CD4-positive, alpha-beta T cell (primary cell): ENCODE data around the gene ZNHIT3. TPM values are rescaled to one million over a fixed set of nuclear protein-coding genes. Genes with fewer than 3 reads are reported as not detected.

ENCODE experiments used
- ATAC-seq: fragments of 200-7000 bp; cut with Tn5 transposase; one replicate; pipeline ENCODE4 v1.10.0; 2022; ENCODE audit warnings: mild to moderate bottlenecking; ENCODE audit not compliant: poor library complexity
- CTCF ChIA-PET: fragments of 350-600 bp; sonication (Branson Sonifier 250); formaldehyde crosslinking; loops from one replicate; lab custom pipeline; 2021; ENCODE audit warnings: antibody characterized with exemption, inconsistent platforms; lab: Charles Lee
- POLR2A ChIA-PET: fragments of 350-600 bp; sonication (Branson Sonifier 250); formaldehyde crosslinking; loops from one replicate; lab custom pipeline; 2021; ENCODE audit warnings: antibody characterized with exemption, inconsistent platforms; lab: Charles Lee
- DNase-seq, 14 experiments: peaks; one replicate each; pipeline ENCODE4 v3.0.0-alpha.2; 2013 to 2020; ENCODE audit warnings: mixed read lengths in 2 of 14
- H3K27ac ChIP-seq, 2 donors: one replicate each; pipeline versions ENCODE4 v1.5.1 to v1.7.0; 2013; ENCODE audit warnings: low read length in 2 of 2, low read depth in 1 of 2, mild to moderate bottlenecking in 1 of 2
- H3K27me3 ChIP-seq, 2 experiments: 1 replicate in 1 of 2; 2 replicates in 1 of 2; pipeline versions ENCODE4 v1.6.1 to v1.7.0; 2013; ENCODE audit warnings: low read length in 2 of 2, control low read depth in 1 of 2, mild to moderate bottlenecking in 1 of 2, moderate library complexity in 1 of 2; ENCODE audit not compliant: insufficient read depth in 2 of 2, control insufficient read depth in 1 of 2
- H3K36me3 ChIP-seq: one replicate; pipeline ENCODE4 v1.6.1; 2013; ENCODE audit warnings: low read length, control low read depth; ENCODE audit not compliant: insufficient read depth
- H3K4me1 ChIP-seq: one replicate; pipeline ENCODE4 v1.6.1; 2013; ENCODE audit warnings: low read length, control low read depth; ENCODE audit not compliant: insufficient read depth
- H3K4me3 ChIP-seq: one replicate; pipeline ENCODE4 v1.5.1; 2013; ENCODE audit warnings: mild to moderate bottlenecking, low read length, moderate library complexity
- H3K9me3 ChIP-seq, 2 experiments: 1 replicate in 1 of 2; 2 replicates in 1 of 2; pipeline versions ENCODE4 v1.6.1 to v1.7.0; 2013; ENCODE audit warnings: low read length in 2 of 2, mild to moderate bottlenecking in 2 of 2, control low read depth in 1 of 2, moderate library complexity in 1 of 2; ENCODE audit not compliant: control insufficient read depth in 1 of 2, insufficient read depth in 1 of 2
- H3K27ac Mint-ChIP-seq: one replicate; pipeline ENCODE4 v1.8.0; 2020; ENCODE audit warnings: mixed read lengths
- H3K27me3 Mint-ChIP-seq: one replicate; pipeline ENCODE4 v1.8.0; 2021; ENCODE audit warnings: mixed read lengths
- H3K36me3 Mint-ChIP-seq: one replicate; pipeline ENCODE4 v1.8.0; 2021; ENCODE audit warnings: low read depth, mixed read lengths
- H3K4me1 Mint-ChIP-seq: one replicate; pipeline ENCODE4 v1.8.0; 2021; ENCODE audit warnings: low read depth, mixed read lengths
- H3K4me3 Mint-ChIP-seq: one replicate; pipeline ENCODE4 v1.8.0; 2020; ENCODE audit warnings: mild to moderate bottlenecking, mixed read lengths
- H3K9me3 Mint-ChIP-seq: one replicate; pipeline ENCODE4 v1.8.0; 2020; ENCODE audit warnings: mixed read lengths
- intact Hi-C, 2 experiments: fragments of 100-400 bp; cut with DNase I in 1 of 2; cut with micrococcal nuclease in 1 of 2; formaldehyde crosslinking; loops; one replicate each; pipeline versions ENCODE4 v1.15.1 to v1.9.0; 2023 to 2025; cut with DNase I, micrococcal nuclease
- total RNA-seq, 174 experiments: library from RNA in 2 of 174; stranded (reverse) in 2 of 174; gene quantifications; one replicate each; pipeline ENCODE4 v1.2.3 and lab custom pipeline; 2021 to 2026
- TF ChIP-seq, protein P1 (sequence below): fragments of 200-600 bp; IDR thresholded peaks from one replicate; pipeline ENCODE4 v1.8.0; 2022; ENCODE audit warnings: antibody characterized with exemption, mild to moderate bottlenecking

The ZNHIT3 gene
- total RNA-seq, 2 experiments from 2014 or later, result 70.2 to 73.9 TPM

DNA sequence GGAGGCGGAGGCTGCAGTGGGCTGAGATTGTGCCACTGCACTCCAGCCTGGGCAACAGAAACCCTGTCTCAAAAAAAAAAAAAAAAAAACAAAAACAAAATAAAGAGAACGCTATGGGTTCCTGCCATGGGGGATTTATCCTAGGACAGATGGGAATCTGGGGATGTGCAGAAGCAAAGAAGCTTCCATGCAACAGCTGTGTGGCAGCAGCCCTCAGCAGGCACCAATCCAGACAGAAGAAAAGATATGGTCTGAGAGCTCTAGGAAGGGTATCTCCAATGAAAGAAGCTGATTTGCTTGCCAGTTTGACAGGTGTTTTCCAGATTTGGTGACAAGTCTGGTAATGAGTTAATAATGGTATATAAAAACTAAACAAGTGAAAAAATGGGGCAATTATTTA, 36.6 kb downstream of the ZNHIT3 start:
- Mint-ChIP-seq H3K27ac (no peak overlapping the region), H3K9me3 (no peaks in the 10 kb centered on the region), H3K4me1 (no peaks in the 10 kb centered on the region), H3K4me3 (no peak overlapping the region), H3K36me3 (peaks cover 61% of the 10 kb centered on the region), H3K27me3 (no peaks in the 10 kb centered on the region)
- no peak for ATAC-seq
- Histone ChIP-seq H3K36me3 (peaks cover 43% of the 10 kb centered on the region), H3K4me3 (no peak overlapping the region), H3K27ac (no peak overlapping the region), H3K27me3 (no peaks in the 10 kb centered on the region), H3K9me3 (no peaks in the 10 kb centered on the region), H3K4me1 (peaks cover 9% of the 10 kb centered on the region)
- POLR2A ChIA-PET, result no interaction called here
- TF ChIP-seq, protein P1, sequence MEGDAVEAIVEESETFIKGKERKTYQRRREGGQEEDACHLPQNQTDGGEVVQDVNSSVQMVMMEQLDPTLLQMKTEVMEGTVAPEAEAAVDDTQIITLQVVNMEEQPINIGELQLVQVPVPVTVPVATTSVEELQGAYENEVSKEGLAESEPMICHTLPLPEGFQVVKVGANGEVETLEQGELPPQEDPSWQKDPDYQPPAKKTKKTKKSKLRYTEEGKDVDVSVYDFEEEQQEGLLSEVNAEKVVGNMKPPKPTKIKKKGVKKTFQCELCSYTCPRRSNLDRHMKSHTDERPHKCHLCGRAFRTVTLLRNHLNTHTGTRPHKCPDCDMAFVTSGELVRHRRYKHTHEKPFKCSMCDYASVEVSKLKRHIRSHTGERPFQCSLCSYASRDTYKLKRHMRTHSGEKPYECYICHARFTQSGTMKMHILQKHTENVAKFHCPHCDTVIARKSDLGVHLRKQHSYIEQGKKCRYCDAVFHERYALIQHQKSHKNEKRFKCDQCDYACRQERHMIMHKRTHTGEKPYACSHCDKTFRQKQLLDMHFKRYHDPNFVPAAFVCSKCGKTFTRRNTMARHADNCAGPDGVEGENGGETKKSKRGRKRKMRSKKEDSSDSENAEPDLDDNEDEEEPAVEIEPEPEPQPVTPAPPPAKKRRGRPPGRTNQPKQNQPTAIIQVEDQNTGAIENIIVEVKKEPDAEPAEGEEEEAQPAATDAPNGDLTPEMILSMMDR, result no peak
- intact Hi-C loops, result no loop called here
- no peak for DNase-seq
- CTCF ChIA-PET, result no interaction called here

DNA sequence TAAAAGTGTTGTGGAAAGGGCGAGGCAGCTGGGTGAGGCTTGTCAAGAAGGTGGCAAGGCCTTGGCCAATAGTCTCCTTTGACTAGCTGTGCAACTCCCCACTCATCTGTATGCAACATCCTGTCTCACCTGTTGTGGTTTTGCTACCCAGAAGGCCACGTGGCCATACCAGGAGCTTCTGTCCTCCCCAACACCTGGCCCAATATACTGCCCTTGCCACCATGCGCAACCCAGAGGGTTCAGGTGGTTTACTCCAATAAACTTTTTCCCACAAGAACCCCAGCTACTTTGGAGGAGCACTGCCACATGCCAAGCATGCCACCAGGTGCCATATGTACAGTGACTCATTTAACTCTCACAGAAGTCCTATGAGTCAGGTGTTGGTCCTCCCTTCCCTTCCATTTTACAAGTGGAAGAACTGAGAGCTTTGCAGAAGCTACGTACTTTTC, 38.0 kb downstream of the ZNHIT3 start:
- POLR2A ChIA-PET, result interaction anchor here (0.9 kb wide), 1 partner anchor 11 kb away, joined by 4 read pairs; no protein-coding TSS in a partner anchor
- Mint-ChIP-seq H3K9me3 (no peaks in the 10 kb centered on the region), H3K27me3 (no peaks in the 10 kb centered on the region), H3K36me3 (peaks cover 66% of the 10 kb centered on the region), H3K27ac (no peak overlapping the region), H3K4me1 (no peaks in the 10 kb centered on the region), H3K4me3 (no peak overlapping the region)
- Histone ChIP-seq H3K27ac (no peak overlapping the region), H3K4me1 (peaks cover 9% of the 10 kb centered on the region), H3K9me3 (no peaks in the 10 kb centered on the region), H3K27me3 (no peaks in the 10 kb centered on the region), H3K4me3 (no peak overlapping the region), H3K36me3 (peaks cover 50% of the 10 kb centered on the region)
- DNase-seq (no peak), ATAC-seq (no peak)
- TF ChIP-seq, protein P1, result no peak
- CTCF ChIA-PET, result interaction anchor here (1.4 kb wide), 1 partner anchor 9 kb away, joined by 6 read pairs; no protein-coding TSS in a partner anchor
- intact Hi-C loops, result no loop called here

- DNase-seq (no peak), ATAC-seq (no peak)
- Histone ChIP-seq H3K36me3 (peaks cover 52% of the 10 kb centered on the region), H3K27ac (no peak overlapping the region), H3K27me3 (no peaks in the 10 kb centered on the region), H3K4me3 (no peak overlapping the region), H3K4me1 (peaks cover 9% of the 10 kb centered on the region), H3K9me3 (no peaks in the 10 kb centered on the region)
- H3K4me3 Mint-ChIP-seq, result no peak overlapping the region
- no peaks in the 10 kb centered on the region for H3K27me3 Mint-ChIP-seq
- TF ChIP-seq, protein P1, result no peak
- peaks cover 64% of the 10 kb centered on the region for H3K36me3 Mint-ChIP-seq
- ChIA-PET CTCF (interaction anchor here (1.4 kb wide), 1 partner anchor 9 kb away, joined by 6 read pairs; no protein-coding TSS in a partner anchor), POLR2A (no interaction called here)
- intact Hi-C loops, result no loop called here
- H3K9me3 Mint-ChIP-seq, result no peaks in the 10 kb centered on the region
- H3K27ac Mint-ChIP-seq, result no peak overlapping the region
- no peaks in the 10 kb centered on the region for H3K4me1 Mint-ChIP-seq
These were observed 38.6 kb downstream of the ZNHIT3 start for GRCh38 chr17:36525113-36525512.
